GM12878 (cell line): Measurements from ENCODE around the gene FGF2. TPM values are rescaled to one million over a fixed set of nuclear protein-coding genes. Genes with fewer than 3 reads are reported as not detected.

ENCODE experiments used
- ATAC-seq: fragments of 200-7000 bp; cut with Tn5 transposase; 3 replicates; pipeline ENCODE4 v1.9.1; 2020; ENCODE audit warnings: mild to moderate bottlenecking, moderate library complexity
- BruUV-seq: library from RNA; stranded (reverse); fragments of 400-500 nt; replicated peaks from 2 replicates; lab custom pipeline; 2021; lab: Mats Ljungman, UMichigan
- CTCF ChIA-PET: fragments of 300-600 bp; sonication (Branson Sonifier 250); formaldehyde crosslinking; extraction: SDS; loops from one replicate; lab custom pipeline; 2021; ENCODE audit warnings: inconsistent platforms; lab: Yijun Ruan, JAX
- POLR2A ChIA-PET: fragments of 350-600 bp; formaldehyde crosslinking; extraction: SDS; loops from one replicate; lab custom pipeline; 2021; ENCODE audit warnings: inconsistent platforms; lab: Charles Lee
- RAD21 ChIA-PET: fragments of 300-600 bp; sonication (Branson Sonifier 250); formaldehyde crosslinking; loops from one replicate; lab custom pipeline; 2023; ENCODE audit warnings: antibody characterized with exemption; ENCODE audit not compliant: unreplicated experiment; lab: Charles Lee
- SMC1A ChIA-PET: fragments of 300-600 bp; sonication (Branson Sonifier 250); formaldehyde crosslinking; loops from one replicate; lab custom pipeline; 2023; ENCODE audit not compliant: unreplicated experiment, uncharacterized antibody; lab: Charles Lee
- DNase-seq: peaks from one replicate; pipeline ENCODE4 v3.0.0-alpha.2; 2011; ENCODE audit warnings: low read depth, low spot score
- FAIRE-seq: peaks from 3 replicates; lab custom pipeline; 2011; peaks lifted over from hg19 to GRCh38; lab: Jason Lieb, UNC
- H2AFZ ChIP-seq: 2 replicates; pipeline ENCODE4 v1.6.0; 2011; ENCODE audit warnings: low read depth, low read length, control low read depth; ENCODE audit not compliant: control insufficient read depth
- H3K27ac ChIP-seq: 2 replicates; pipeline ENCODE4 v1.5.1; 2011; ENCODE audit warnings: control low read depth; ENCODE audit not compliant: control insufficient read depth, insufficient read depth
- H3K27me3 ChIP-seq, 2 experiments: replicated peaks in 1 of 2; 2 replicates each; pipeline versions ENCODE4 v1.6.0 to v1.6.1; 2011; ENCODE audit warnings: low read length in 1 of 2; ENCODE audit not compliant: control insufficient read depth in 2 of 2, insufficient read depth in 2 of 2
- H3K36me3 ChIP-seq, 2 experiments: 2 replicates each; pipeline ENCODE4 v1.5.1; 2011; ENCODE audit warnings: low read length in 1 of 2; ENCODE audit not compliant: control insufficient read depth in 2 of 2, insufficient read depth in 2 of 2
- H3K4me1 ChIP-seq: 2 replicates; pipeline ENCODE4 v1.6.1; 2011; ENCODE audit warnings: mild to moderate bottlenecking, low read length, moderate library complexity, mixed read lengths; ENCODE audit not compliant: control insufficient read depth, insufficient read depth
- H3K4me2 ChIP-seq: 2 replicates; pipeline ENCODE4 v1.6.0; 2011; ENCODE audit warnings: control low read depth; ENCODE audit not compliant: control insufficient read depth, insufficient read depth
- H3K4me3 ChIP-seq: fragments of 200-600 bp; sonication (generic); 2 replicates; pipeline ENCODE4 v1.5.1; 2016
- H3K79me2 ChIP-seq: 2 replicates; pipeline ENCODE4 v1.6.0; 2011; ENCODE audit warnings: low read length; ENCODE audit not compliant: control insufficient read depth, insufficient read depth
- H3K9ac ChIP-seq: 2 replicates; pipeline ENCODE4 v1.8.0; 2011; ENCODE audit warnings: low read length, control low read depth, mixed read lengths; ENCODE audit not compliant: control insufficient read depth, insufficient read depth
- H3K9me3 ChIP-seq: replicated peaks from 3 replicates; pipeline ENCODE4 v1.5.1; 2011; ENCODE audit warnings: mild to moderate bottlenecking, low read length; ENCODE audit not compliant: control insufficient read depth, insufficient read depth
- H4K20me1 ChIP-seq: 2 replicates; pipeline ENCODE4 v1.6.0; 2011; ENCODE audit not compliant: control insufficient read depth, insufficient read depth
- BACH1 ChIP-seq: fragments of 450-650 bp; IDR thresholded peaks from 2 replicates; pipeline ENCODE4 v1.6.1; 2017; ENCODE audit warnings: mild to moderate bottlenecking, borderline replicate concordance
- CBX5 ChIP-seq: sonication (generic); IDR thresholded peaks from 2 replicates; pipeline ENCODE4 v1.6.1; 2016; ENCODE audit warnings: low read depth, moderate library complexity, mild to moderate bottlenecking, inconsistent platforms
- CTCF ChIP-seq, 3 experiments: IDR thresholded peaks in 2 of 3; conservative IDR thresholded peaks in 1 of 3; 2 replicates each; pipeline ENCODE4 v1.5.1; 2011; ENCODE audit warnings: low read depth in 3 of 3, low read length in 3 of 3, mild to moderate bottlenecking in 3 of 3, control low read depth in 2 of 3, moderate library complexity in 2 of 3, inconsistent platforms in 1 of 3, mixed read lengths in 1 of 3; ENCODE audit not compliant: control insufficient read depth in 2 of 3, insufficient read depth in 1 of 3; ENCODE audit errors: extremely low read depth in 1 of 3
- GATAD2B ChIP-seq: fragments of 450-650 bp; conservative IDR thresholded peaks from 2 replicates; pipeline ENCODE4 v1.6.1; 2017; ENCODE audit warnings: low read depth, mild to moderate bottlenecking, moderate library complexity
- HDGF ChIP-seq: fragments of 450-650 bp; IDR thresholded peaks from 2 replicates; pipeline ENCODE4 v1.6.1; 2016; ENCODE audit warnings: antibody characterized with exemption
- IKZF2 ChIP-seq, 2 experiments: fragments of 450-650 bp; IDR thresholded peaks; 2 replicates each; pipeline ENCODE4 v1.6.1; 2017; ENCODE audit warnings: mild to moderate bottlenecking in 2 of 2, moderate library complexity in 2 of 2
- JUNB ChIP-seq: IDR thresholded peaks from 2 replicates; pipeline ENCODE4 v1.6.1; 2016; ENCODE audit warnings: antibody characterized with exemption, mild to moderate bottlenecking
- LARP7 ChIP-seq: fragments of 450-650 bp; IDR thresholded peaks from 2 replicates; pipeline ENCODE4 v1.6.1; 2017; ENCODE audit warnings: mild to moderate bottlenecking
- NBN ChIP-seq: fragments of 450-650 bp; IDR thresholded peaks from 2 replicates; pipeline ENCODE4 v1.6.1; 2016
- NFXL1 ChIP-seq: fragments of 450-650 bp; IDR thresholded peaks from 2 replicates; pipeline ENCODE4 v1.6.1; 2017; ENCODE audit warnings: antibody characterized with exemption, mild to moderate bottlenecking, borderline replicate concordance
- NR2C1 ChIP-seq: fragments of 450-650 bp; IDR thresholded peaks from 2 replicates; pipeline ENCODE4 v1.6.1; 2017; ENCODE audit warnings: antibody characterized with exemption, mild to moderate bottlenecking, moderate library complexity
- PAX5 ChIP-seq: IDR thresholded peaks from 2 replicates; pipeline ENCODE4 v1.6.1; 2011; ENCODE audit warnings: low read depth, low read length, borderline replicate concordance
- PAX8 ChIP-seq: fragments of 450-650 bp; IDR thresholded peaks from 2 replicates; pipeline ENCODE4 v1.6.1; 2017; ENCODE audit warnings: mild to moderate bottlenecking, moderate library complexity
- RELA ChIP-seq: fragments of 450-650 bp; IDR thresholded peaks from 2 replicates; pipeline ENCODE4 v1.8.0; 2014; ENCODE audit warnings: borderline replicate concordance; ENCODE audit not compliant: partially characterized antibody
- TCF7 ChIP-seq: IDR thresholded peaks from 2 replicates; pipeline ENCODE4 v1.6.1; 2014; ENCODE audit warnings: antibody characterized with exemption, borderline replicate concordance
- WRNIP1 ChIP-seq: IDR thresholded peaks from 2 replicates; pipeline ENCODE4 v1.6.1; 2011; ENCODE audit warnings: low read depth, low read length, improper control_type of control experiment, borderline replicate concordance
- ZBTB11 ChIP-seq: fragments of 450-650 bp; formaldehyde crosslinking; IDR thresholded peaks from 2 replicates; pipeline ENCODE4 v1.5.0; 2022; ENCODE audit warnings: mild to moderate bottlenecking, missing genetic modification characterization
- ZNF622 ChIP-seq: fragments of 450-650 bp; IDR thresholded peaks from 2 replicates; pipeline ENCODE4 v1.6.1; 2017; ENCODE audit warnings: mild to moderate bottlenecking, inconsistent platforms
- WGBS: methylation state at CpG from one replicate; pipeline ENCODE4 v1.1.6; 2016; ENCODE audit warnings: low lambda C conversion rate; ENCODE audit not compliant: insufficient replicate concordance, insufficient coverage; ENCODE audit errors: missing lambda C conversion rate; 5-methylcytosine and 5-hydroxymethylcytosine counted together
- in situ Hi-C: fragments of 300-500 bp; cut with MboI; formaldehyde crosslinking; loops from 9 replicates; pipeline ENCODE4 v1.14.3; 2018; ENCODE audit warnings: mixed read lengths
- intact Hi-C: fragments of 100-400 bp; cut with micrococcal nuclease; formaldehyde crosslinking; loops from one replicate; pipeline ENCODE4 v1.14.2; 2022; ENCODE audit not compliant: unreplicated experiment
- polyA plus RNA-seq, 11 experiments: library from polyadenylated mRNA; depleted of rRNA in 4 of 11; unstranded in 6 of 11; stranded (reverse) in 5 of 11; fragments of >200 nt; fragmentation: Nextera tagmentation in 4 of 11; fragmentation: Illumina TruSeq in 1 of 11; extraction: Ambion mirVana in 4 of 11; extraction: Trizol in 1 of 11; gene quantifications; 1 replicate in 1 of 11; 2 replicates in 10 of 11; pipeline versions ENCODE4 v1.2.1 to v1.2.3, GENCODE V29; 2011 to 2016; ENCODE audit warnings: inconsistent platforms in 2 of 11, missing spikeins in 2 of 11, low read depth in 1 of 11
- total RNA-seq, 4 experiments: library from RNA; depleted of rRNA in 3 of 4; stranded (reverse); fragments of >200 nt in 3 of 4; fragmentation: Illumina TruSeq in 1 of 4; extraction: Trizol in 1 of 4; gene quantifications; 2 replicates each; pipeline versions ENCODE4 v1.2.1 to v1.2.3, GENCODE V29; 2013 to 2021

FGF2 gene
- total and polyA plus RNA-seq, 10 of the 15 experiments (the other 5 are each of a cell fraction or from before 2014, with no cell fraction given) = 0.13 to 1.7 (median 0.25) TPM

GRCh38 chr4:122884499-122884898 is 57.9 kb downstream of the FGF2 start (continued):
- no peak for TF ChIP-seq JUNB
- no peak for TF ChIP-seq NFXL1
- TF ChIP-seq GATAD2B = no peak
- TF ChIP-seq RELA = no peak
- TF ChIP-seq IKZF2 (IDR thresholded peaks at IDR 0.05) = no peak
- no peak for TF ChIP-seq BACH1

- DNase-seq (no peak), ATAC-seq (no peak), FAIRE-seq (no peak)
- Histone ChIP-seq H3K36me3 (no peaks in the 10 kb centered on the region), H2AFZ (no peak overlapping the region), H3K27ac (no peak overlapping the region), H3K27me3 (no peaks in the 10 kb centered on the region), H3K9me3 (no peaks in the 10 kb centered on the region), H3K4me2 (no peak overlapping the region), H4K20me1 (no peaks in the 10 kb centered on the region), H3K4me3 (no peak overlapping the region), H3K79me2 (no peaks in the 10 kb centered on the region), H3K4me1 (no peaks in the 10 kb centered on the region), H3K9ac (no peak overlapping the region)
- WGBS = 96% methylated on average over 1 of the region's 1 CpG
- in situ Hi-C loops = no loop called here
- BruUV-seq = no TSS peak
- ChIA-PET SMC1A (no interaction called here), POLR2A (no interaction called here), RAD21 (no interaction called here), CTCF (interaction anchor here (1.3 kb wide), 1 partner anchor 25 kb away, joined by 3 read pairs; no protein-coding TSS in a partner anchor)
- intact Hi-C loops = no loop called here
- TF ChIP-seq PAX8 (no peak), NBN (no peak), HDGF (no peak), LARP7 (no peak), PAX5 (no peak), CTCF (IDR thresholded peaks at IDR 0.05 in 2 of 3, conservative IDR thresholded peaks at IDR 0.05 in 1 of 3; ENCODE audit: control insufficient read depth in 2 of 3, extremely low read depth in 1 of 3, insufficient read depth in 1 of 3, low read depth in 3 of 3, low read length in 3 of 3) (no peak), WRNIP1 (no peak), ZNF622 (no peak), TCF7 (no peak), GATAD2B (no peak), CBX5 (no peak), ZBTB11 (CRISPR knock-in tag) (no peak), NR2C1 (no peak)
Observed at GRCh38 chr4:122889726-122890125, 63.1 kb downstream of the FGF2 start.
